Activated CD4-positive, alpha-beta T cell treated with anti-CD3 and anti-CD28 coated beads, Interleukin-2, amount 50 U/mL, for 16 hours (primary cell): ENCODE measurements around the gene LRMDA.
A peak's percentile ranks its signal among the peaks of the same experiment; 100 is the strongest.
"Not testable (repeated sequence)": the region's sequence is repeated elsewhere in the genome, so short reads cannot be mapped to it uniquely, and the experiment has no call there.

Experiments
- DNase-seq: peaks from one replicate; pipeline ENCODE4 v3.0.0-alpha.2; 2020

Gene LRMDA

GRCh38 chr10:75761289-75761688 is 329.9 kb downstream of the LRMDA start:
- DNase-seq: no peak

DNA sequence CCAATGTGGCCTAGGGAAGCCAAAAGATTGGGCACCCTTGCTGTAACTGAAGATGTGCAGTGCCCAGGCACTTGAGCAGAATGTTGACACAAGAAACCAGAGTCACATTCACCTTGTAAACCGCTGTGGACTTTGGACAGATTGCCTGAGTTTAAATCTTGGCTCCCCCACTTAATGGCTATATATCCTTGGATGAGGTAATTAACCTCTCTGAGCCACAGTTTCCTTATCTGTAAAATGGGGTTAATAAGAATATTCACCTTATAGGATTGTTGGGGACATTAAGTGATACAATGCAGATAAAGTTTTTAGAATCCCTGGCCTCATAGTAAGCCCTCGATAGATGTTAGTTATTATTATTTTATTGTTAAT is 331.0 kb downstream of the LRMDA start:
- no peak for DNase-seq

- no peak for DNase-seq
These were observed 332.2 kb downstream of the LRMDA start for GRCh38 chr10:75763652-75764051.

DNA sequence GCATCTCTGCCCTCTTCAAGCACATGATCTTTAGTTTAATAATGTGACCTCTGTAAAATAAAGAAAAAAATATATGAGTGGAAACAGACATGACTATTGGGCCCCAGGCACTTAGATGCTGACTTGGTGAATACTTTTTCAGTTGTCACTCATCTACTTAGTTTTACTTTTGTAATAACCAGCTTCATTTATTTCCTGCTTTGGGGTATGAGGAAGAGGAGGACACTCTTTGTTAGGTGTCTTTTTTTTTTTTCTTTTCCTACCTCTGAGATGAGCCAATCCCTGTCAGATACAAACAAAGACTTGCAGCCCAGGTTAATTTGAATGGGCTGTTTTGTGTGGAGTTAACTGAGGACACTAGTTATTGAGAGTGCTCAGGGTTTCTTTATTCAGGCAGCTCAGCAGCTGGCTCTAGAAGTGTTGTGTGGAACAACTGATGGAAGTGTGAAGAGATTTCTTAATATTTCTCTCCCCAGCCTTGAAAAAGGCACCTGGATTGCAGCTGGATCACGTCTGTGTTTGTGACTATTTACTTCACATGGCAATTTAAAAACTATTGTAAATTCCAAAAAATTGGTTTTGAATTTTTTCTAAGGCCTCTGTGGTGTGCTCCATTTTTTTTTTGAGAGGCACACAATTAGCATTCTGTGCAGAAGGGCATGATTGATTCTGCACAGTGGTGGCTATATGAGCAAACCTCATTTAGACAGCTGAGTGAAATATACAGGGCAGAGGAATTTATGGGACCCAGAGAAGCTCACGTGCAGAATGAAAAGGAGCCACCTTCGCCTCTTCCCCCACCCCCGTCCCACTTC is 333.8 kb downstream of the LRMDA start:
- no peak for DNase-seq

GRCh38 chr10:75765789-75766096 is 334.3 kb downstream of the LRMDA start:
- no peak for DNase-seq

DNA sequence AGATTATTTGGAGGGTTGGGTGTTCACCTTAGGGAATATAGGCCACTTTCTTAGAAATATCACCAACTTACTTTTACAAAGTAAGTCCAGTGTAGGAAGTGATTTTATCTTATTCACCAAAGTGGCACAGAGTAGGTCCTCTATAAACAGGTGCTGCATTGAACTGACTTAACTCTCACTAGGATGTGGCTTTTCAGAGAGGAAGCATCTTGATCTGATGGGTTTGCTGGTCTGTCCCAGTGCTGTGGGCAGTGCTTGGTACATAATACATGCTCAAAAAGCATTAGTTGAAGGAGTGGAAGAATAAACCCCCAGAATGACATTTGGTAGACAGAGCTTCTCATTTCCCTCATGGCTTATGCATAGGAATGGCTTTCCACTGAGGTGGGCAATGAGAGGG is 334.7 kb downstream of the LRMDA start:
- no peak for DNase-seq

GRCh38 chr10:75766752-75767151 is 335.3 kb downstream of the LRMDA start:
- DNase-seq: not testable (repeated sequence)

GRCh38 chr10:75770626-75771081 is 339.2 kb downstream of the LRMDA start:
- no peak for DNase-seq

DNA sequence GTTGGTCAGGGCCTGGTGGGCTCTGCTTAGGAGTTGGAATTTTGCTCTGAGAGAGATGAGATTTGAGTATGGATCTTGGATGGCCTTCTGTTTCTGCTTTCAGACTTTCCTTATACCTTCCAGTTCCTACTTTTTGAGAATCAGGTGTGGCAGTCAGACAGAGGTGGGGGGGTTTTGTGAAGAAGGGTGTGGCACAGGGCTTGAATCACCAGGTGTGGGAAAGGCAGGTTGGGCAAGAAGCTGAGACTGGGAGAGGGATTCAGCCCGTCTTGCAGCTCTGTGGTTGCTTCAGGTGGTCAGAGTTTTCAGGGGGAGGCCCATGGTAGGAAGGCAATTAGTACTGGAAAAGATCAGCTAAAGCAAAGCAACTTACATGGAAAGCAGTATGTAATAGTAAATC is 340.2 kb downstream of the LRMDA start:
- no peak for DNase-seq

DNA sequence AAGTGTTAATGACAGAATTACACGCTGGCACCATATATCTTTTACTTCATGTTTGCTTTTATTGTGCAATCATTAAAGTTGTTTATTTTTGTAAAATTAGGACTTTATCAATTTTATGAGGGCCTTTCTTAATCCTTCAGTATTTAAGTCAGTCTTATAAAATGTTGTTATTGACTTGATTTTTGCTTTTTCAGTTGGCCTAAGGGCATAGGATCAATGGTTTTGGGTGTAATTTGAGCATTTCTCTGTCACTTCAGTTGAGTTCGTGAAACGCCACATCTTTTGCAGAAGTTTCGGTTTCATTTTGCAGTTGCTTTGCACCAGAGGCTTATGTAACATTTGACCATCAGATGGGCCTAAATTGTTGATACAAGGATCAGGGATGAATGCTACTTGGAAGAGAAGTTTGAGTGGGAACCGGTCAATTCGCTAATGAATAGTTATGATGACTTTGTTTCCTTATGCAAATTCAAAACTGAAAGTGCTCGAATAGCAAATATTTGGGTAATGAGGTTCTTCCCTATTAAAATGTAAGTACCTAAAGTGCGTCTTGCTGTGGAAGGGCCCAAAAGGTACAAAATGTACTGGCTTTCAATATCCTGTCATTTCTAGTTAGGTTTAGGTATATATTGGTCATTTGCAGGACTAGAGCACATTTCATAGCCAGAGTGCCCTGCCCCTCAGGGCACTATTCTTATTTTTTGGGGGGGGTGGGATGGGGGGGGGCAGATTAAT is 340.9 kb downstream of the LRMDA start:
- peak; percentile 23 for DNase-seq

- peak; percentile 16 for DNase-seq
These were observed 341.9 kb downstream of the LRMDA start for GRCh38 chr10:75773231-75773780.

DNA sequence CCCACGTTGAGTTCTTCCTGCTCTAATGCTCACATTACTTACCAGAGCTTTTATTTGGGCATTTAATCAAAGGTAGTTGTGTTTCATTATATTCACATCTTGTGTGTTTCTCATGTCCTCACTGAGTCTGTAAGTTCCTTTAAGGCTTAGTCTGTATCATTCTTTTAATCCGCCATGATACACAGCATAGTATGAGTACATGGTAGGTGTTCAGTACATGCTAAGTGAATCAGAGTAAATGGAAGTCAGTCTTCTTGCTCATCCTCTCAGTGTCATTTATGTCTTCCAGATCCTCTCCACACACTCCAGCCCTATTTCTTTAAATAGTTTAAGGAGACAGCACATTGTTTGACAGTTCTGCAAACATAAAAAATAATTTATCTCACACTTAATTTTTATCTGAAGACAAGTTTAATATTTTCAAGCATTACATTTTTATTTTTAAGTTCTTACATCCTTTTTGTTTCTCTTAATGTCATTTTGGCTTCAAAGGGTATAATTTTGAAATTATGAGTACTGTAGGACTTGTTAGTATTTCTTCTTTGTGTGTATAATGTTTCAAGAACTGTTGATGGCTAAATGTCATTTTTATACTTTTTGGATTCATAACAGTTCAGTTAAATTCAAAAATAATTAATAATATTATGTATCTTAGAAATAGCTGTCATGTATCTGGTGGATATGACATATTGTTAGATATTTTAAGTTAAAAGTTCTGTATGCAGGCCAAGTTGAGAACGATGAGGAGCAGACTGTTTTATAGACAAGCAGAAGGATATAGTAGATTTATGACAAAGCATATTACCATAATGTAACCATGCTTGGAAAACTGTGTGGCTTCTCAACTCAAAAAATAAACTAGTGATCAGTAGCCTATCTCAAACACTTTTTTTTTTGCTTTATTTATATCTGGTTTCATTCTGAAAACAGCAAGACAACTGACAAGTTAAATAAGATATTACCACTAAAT is 342.7 kb downstream of the LRMDA start:
- no peak for DNase-seq

GRCh38 chr10:75774783-75775490 is 343.5 kb downstream of the LRMDA start:
- DNase-seq: no peak

DNA sequence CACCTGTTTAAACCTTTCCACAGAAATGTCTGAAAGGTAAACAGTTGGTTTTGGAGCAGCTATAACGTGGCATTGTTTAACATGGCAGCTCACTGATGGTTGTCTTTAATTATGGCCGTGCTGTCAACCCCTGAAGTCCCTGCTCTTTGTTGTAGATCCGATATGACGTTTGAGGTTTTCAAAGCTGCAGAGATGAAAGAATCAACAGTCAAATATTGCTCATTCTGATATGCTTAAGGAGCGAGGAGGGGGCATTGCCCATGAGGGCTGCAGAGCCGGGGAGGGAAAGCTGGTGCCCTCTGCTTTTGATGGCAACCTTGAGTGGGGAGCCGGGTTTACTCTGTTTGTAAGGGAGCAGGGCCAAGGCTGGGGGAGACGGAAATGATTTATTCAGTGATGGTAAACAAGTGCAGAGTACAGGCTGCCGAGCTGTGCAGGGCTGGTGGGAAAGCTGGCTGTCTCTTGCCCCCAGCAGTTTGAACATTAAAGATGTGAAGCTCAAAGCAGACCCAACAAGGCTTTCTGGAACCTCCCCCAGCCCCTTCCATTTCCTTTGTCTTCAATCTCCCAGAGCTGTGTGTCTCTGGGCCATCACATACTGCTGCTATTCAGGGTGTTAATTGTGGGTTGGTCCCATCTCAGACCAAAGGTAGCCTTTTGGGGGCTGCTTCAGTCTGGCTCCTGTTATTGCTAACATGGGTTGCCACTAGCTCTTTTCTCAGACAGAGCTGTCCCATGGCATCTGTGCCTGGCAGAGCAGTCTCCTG is 345.5 kb downstream of the LRMDA start:
- no peak for DNase-seq

DNA sequence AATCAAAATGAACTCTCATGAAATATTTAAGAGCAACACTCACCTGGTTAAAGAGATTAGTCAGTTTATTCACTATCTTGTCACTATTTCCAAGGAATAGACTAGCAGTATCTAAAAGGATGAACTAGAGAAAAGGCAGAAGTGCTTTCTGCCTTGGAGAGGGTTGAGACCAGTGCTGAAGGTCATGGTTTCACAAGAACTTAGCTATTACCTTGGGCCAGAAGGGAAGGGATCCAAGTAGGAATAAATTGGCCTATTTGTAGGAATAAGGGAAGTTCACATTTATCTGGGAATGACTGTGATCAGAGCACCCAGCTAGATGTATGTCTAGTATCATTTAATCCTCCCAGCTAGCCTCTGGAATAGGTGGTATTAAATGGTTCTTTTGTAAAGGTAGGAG is 347.2 kb downstream of the LRMDA start:
- DNase-seq: no peak

DNA sequence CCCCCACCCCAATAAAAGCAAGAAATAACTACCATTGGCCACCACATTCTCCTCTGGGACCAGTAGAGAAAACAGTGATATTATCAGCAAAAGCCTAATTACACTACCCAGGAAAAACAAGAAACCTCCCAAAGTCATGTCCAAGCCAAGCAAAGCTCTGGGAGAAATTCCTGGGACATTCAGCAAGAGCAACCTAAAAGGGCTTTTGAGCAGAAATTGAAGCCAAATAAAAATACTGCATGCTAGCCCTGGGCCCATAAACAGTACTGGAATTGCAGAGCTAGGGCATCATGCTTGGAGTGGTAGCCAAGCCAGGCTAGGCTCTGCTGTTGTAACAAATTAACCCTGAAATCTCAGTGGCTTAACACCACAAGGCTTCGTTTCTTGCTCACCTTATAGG is 347.9 kb downstream of the LRMDA start:
- no peak for DNase-seq

- no peak for DNase-seq
These were observed 351.2 kb downstream of the LRMDA start for GRCh38 chr10:75782463-75783248.

DNA sequence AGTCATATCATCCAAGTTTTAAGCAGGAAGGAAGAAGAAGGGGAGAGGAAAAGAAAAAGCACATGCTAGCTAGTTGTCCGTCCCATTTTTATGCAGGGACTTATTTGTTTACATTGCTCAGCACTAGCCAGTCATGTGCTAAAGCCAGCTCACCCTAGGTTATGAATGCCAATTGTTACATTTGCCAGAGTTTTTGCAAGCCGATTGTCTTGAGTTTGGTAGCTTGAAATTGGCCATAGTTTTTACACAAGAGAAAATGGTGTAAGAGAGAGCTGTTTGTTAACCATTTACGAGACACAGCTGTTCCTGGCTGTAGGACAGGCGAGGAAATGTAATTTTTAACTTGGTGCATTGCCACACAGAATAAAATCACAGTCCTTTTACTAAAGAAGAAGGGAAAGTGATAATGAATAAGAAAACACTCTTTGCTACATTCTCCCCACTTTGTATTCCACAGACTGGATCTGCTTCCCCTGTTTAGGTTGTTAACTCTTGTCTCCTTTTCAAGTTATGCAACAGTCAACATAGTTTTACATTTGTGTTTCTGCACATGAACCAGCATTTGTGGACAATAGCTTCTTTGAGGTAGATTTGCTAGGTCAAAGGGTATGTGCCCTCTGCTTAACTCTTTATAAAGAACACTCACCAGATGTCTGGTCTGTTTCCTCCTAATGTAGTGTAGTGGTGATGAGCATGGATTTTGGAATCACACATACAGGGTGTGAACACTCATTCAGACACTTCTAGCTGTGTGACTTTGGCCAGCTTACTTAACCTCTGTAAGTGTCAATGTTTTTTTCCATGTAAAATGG is 357.2 kb downstream of the LRMDA start:
- no peak for DNase-seq

- no peak for DNase-seq
These were observed 362.4 kb downstream of the LRMDA start for GRCh38 chr10:75793848-75794247.

- DNase-seq: no peak
These were observed 369.7 kb downstream of the LRMDA start for GRCh38 chr10:75801121-75801520.
